GM19452 (cell line): ENCODE results near the gene DCAF12L2.
"Not testable (repeated sequence)": the region's sequence is repeated elsewhere in the genome, so short reads cannot be mapped to it uniquely, and the experiment has no call there.

Source experiments
- ATAC-seq: cut with Tn5 transposase; IDR thresholded peaks from one replicate; pipeline ENCODE4 v1.9.1; 2021; ENCODE audit not compliant: unreplicated experiment

The DCAF12L2 gene

DNA sequence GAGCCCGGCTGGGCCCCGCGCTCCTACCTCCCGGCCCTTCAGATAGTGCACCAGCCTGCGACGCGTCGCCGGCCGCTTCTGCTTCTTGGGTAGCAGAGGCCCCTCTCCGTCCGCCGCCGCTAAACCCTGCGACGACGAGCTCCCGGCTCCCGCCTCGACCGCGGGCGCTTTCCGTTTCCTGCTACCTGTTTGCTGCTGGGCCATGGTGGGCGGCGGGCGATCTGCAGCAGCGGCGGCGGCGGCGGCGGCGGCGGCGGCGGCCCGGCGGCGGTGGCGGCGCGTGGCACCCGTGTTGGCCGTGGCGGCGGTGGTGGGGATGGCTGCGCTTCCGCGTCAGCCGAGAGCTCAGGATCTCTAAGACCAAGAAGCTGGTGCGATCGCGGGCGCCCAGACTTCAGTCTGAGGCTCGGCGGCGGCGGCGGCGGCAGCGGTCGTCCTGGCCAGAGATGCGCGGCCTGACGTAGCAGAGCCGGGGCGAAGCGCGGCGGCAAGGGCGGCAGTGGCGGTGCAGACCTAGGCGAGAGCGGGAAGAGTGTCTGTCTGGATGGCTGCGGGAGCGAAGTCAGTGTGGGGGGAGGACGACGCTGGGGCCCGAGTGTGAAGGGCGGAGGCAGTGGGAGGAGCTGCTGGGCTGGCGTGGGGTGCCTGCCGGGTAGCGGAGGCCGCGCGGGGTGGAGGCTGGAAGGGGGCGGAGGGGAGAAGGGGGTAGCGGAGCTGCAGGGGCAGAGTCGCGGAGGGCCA lies at the start of gene DCAF12L2:
TSS of gene DCAF12L2 (minus strand) at position 569 of the 741 bp plus-strand sequence. CDS start at position 204, 365 bp downstream.
- ATAC-seq, result no peak

- ATAC-seq, result not testable (repeated sequence)
Measured at GRCh38 chrX:126190888-126191287, 24.8 kb upstream of the DCAF12L2 start.

DNA sequence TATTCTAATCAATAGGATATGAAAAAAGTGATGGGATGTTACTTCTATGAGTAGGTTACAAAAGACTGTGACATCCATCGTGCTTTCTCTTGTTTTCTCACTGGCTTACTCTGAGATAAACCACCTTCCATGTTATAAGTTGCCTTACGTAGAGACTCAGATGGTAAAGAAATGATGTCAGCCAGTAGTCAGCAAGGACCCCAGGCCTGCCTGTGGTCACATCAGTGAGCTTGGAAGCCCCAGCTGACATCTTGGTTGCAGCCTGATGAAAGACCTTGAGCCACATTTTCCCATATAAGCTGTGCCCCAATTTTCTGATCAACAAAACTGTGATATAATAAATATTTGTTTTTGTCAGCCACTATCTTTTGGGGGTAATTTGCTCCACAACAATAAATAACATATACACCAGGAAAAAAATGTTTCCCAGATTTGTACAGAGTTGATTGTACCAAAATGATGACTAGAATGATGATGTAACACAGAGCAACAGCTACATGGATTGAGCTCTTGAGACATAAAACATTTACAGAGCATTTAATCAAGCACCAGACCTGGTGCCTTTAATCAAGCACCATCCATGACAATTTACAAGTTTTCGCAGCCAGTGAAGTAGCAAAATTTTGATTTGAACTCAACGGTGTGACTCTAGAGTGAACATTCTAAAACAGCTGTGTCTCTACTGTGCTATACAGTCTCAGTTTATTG lies 11.2 kb upstream of the DCAF12L2 start:
- ATAC-seq, result no peak

GRCh38 chrX:126170720-126171119 lies 4.6 kb upstream of the DCAF12L2 start:
- no peak for ATAC-seq

GRCh38 chrX:126167560-126167959 lies 1.5 kb upstream of the DCAF12L2 start:
- no peak for ATAC-seq

DNA sequence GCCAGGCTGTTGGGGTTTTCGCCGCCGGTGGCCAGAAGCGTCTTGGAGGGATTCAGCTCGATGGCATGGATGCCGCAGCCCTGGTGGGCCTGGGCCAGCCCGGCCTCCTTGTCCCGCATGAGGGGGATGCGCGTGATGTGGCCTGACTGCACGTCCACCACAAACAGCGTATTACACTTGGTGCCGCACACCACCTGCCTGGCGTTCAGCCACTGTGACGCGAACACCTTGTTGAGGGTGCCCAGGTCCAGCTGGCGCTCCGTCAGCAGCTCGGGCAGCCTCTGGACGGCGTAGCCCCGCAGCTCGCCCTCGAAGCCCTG lies 728 bp downstream of the DCAF12L2 start:
- no peak for ATAC-seq

DNA sequence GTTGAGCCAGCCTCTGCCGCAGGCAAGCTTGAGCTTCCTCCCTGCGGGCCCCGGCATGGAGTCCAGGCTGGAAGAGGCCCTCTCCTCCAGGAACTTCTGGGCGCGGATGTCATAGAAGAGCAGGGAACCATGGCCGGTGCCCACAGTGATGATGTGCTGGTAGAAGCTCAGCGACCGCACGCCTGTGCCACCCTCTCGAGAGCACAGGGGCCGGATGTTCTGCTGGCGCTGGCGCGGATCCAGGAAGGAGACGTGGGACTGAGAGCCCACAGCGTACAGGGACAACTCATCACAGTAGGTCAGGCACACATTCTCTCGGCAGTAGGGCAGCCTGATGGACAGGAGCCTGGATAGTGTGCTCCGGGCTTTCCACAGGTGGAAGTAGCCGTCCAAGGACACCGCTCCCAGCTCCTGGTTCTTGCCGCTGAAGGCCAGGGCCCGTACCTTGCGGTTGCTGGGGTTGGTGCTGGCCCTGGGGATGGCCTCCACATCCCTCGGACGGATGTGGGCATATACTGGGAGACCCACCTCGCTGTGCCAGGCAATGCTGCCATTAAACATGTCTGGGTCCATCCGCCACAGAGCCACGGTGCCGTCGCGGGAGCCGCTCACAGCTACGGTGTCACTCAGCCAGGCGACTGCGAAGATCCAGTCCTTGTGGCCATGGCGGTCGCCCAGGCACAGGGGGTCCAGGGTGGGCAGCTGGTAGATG lies 1.2 kb downstream of the DCAF12L2 start:
- ATAC-seq, result no peak

DNA sequence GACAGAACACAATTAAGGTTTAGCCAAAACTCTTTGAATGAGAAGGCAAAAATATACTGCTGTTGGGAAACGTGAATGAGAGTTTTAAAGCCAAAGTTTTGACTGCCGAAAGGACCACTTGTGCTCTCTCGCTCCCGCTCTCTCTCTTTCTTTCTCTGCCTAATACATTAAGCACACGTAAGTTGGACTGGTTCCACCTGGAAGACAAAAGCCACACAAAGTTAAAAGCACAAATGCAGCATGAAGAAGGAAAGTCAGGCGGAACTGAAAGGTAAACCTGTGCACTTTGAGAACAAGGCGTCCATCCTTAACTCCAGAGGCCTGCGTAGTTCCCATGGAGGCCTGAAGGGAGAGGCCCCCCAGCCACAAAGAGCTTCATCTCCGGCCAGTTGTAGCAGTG lies 1.9 kb downstream of the DCAF12L2 start:
- ATAC-seq, result no peak

GRCh38 chrX:126141014-126141413 lies 25.1 kb downstream of the DCAF12L2 start:
- no peak for ATAC-seq

GRCh38 chrX:126137899-126138298 lies 28.2 kb downstream of the DCAF12L2 start:
- ATAC-seq, result no peak

DNA sequence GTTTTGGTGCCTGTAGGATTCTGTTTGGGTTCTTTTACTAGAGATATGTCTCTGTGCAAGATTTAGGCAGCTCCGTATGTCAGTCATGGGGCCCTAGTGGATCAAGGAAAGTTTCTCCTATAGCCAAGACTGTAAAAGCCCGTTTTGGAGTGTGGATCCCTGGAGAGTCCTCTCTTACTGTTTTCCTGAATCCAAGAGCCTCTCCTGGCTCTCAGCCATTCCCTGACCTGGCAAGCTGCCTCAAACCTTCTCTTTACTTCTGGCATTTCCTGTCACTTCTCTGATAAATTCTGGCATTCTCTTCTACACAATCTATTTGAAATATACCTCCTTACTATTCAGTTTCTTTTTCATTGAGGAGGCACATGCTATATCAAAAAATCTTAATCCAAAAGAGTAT lies 41.4 kb downstream of the DCAF12L2 start:
- no peak for ATAC-seq
